GM19395 (cell line): ENCODE measurements around the gene TMEM86B.

Experiments
- ATAC-seq: cut with Tn5 transposase; IDR thresholded peaks from one replicate; pipeline ENCODE4 v1.9.1; 2021; ENCODE audit warnings: mild to moderate bottlenecking, moderate library complexity; ENCODE audit not compliant: unreplicated experiment

The TMEM86B gene

GRCh38 chr19:55228403-55229031 lies at the start of gene TMEM86B:
TSS of gene TMEM86B (minus strand) at chr19:55228763. CDS start at chr19:55228741, 22 bp downstream.
- no peak for ATAC-seq

GRCh38 chr19:55277494-55277893 lies 48.9 kb upstream of the TMEM86B start:
- ATAC-seq = no peak

- peak; percentile 3 for ATAC-seq
Observed at GRCh38 chr19:55276720-55277430, 48.3 kb upstream of the TMEM86B start.

GRCh38 chr19:55275851-55276719 lies 47.5 kb upstream of the TMEM86B start:
- peak; percentile 64 for ATAC-seq

GRCh38 chr19:55273978-55274707 lies 45.6 kb upstream of the TMEM86B start:
- no peak for ATAC-seq

- no peak for ATAC-seq
Observed at GRCh38 chr19:55272142-55272541, 43.6 kb upstream of the TMEM86B start.

DNA sequence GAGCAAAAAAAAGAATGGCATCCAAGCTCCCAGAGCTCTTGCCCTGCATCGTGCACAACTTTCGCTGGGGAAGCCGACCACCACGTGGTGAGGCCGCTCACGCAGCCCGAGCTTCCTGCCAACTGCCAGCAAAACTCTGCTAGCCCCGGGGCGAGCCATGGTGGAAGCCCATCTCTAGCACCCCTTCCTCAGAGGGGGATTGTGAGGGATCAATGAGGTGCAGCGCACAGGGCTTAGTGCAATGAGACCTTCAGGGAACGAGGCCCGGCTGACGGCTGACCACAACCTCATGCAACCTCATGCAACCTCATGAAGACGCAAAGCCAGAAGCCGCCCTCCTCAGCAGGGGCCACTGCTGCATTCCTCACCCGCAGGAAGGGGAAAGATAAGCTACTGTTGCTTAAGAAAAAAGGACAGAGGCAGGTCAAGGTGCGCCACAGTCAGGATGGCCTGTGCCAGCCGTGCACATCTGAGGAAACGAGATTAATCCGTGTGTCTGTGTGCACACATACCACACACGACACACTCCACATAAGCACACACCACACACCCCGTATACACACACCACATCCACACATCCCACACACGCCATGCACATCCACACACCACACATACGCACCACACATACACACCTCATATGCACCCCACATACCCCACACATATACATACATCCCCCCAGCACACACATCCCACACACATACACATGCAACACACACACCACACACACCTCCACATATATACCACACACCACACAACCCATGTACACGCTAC lies 41.8 kb upstream of the TMEM86B start:
- ATAC-seq = no peak

- ATAC-seq = no peak
Observed at GRCh38 chr19:55269299-55269698, 40.7 kb upstream of the TMEM86B start.

DNA sequence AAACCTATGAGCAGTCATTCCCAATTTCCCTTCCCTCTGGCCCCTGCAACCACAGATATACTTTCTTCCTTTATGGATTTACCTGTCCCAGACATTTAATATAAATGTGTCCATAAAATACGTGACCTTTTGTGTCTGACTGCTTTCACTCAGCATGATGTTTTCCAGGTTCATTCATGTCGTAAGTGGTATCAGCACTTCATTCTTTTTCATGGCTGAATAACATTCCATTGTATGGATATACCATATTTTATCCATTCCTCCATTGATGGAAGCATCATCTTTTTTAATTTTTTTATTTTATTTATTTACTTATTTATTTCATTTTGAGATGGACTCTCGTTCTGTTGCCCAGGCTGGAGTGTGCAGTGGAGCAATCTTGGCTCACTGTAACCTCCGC lies 38.3 kb upstream of the TMEM86B start:
- ATAC-seq = no peak

- ATAC-seq = no peak
Observed at GRCh38 chr19:55266404-55266803, 37.8 kb upstream of the TMEM86B start.

GRCh38 chr19:55265723-55266386 lies 37.3 kb upstream of the TMEM86B start:
- ATAC-seq = no peak

GRCh38 chr19:55265173-55265572 lies 36.6 kb upstream of the TMEM86B start:
- no peak for ATAC-seq

DNA sequence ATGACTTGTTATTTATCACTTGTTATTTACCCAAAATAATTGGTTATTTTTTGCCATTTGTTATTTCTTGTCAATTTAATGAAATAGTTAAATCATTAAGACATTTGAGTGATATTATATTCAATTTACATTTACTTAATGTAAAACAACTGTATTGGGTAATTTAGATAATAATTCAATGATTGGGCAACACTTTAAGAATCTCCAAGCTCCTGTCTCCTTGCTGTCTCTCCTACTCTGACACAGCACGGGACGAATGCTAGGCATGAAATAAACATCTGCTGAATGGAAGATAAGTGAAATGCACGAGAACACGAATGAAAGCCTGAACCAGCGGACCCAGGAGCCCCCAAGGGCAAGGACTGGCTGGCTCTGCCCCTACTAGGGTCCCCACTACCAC lies 36.0 kb upstream of the TMEM86B start:
- no peak for ATAC-seq

GRCh38 chr19:55262359-55262758 lies 33.8 kb upstream of the TMEM86B start:
- ATAC-seq = no peak

GRCh38 chr19:55261671-55262126 lies 33.1 kb upstream of the TMEM86B start:
- no peak for ATAC-seq

- no peak for ATAC-seq
Observed at GRCh38 chr19:55259540-55260210, 31.1 kb upstream of the TMEM86B start.

DNA sequence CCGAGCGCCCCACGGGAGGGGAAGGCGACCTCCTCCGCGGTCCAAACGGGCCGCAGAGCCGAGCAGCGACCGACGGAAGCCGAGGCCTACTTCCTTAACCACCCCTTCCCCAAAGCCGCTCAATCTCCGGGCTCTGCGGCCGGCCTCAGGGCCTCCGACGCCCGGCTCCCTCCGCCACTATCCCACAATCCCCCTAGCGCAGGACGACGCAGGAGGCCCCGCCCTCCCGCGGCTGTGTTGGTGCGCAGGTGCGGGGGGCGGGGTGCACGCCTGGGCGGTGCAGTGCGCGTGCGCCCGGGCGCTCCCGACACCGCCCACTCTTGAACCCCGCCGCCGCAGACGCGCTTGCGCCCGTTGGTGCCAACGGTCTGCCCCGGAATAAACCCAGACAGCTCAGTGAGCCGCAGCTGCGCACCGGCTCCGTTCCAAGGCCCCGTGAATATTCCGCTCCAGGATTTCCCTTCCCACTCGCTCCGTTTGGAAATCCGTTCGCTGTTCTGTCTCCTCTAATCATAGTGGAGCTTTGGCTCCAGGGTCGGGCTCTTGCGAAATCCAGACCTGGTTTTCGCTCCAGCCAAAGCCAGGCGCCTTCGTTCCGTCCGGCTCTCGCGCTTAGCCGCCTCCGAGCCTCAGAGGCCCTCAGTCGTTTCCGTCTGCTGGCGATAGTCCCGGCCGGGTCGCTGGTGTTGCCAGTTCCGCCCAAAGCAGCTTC lies 30.4 kb upstream of the TMEM86B start, which contains the start of gene PPP6R1:
Gene PPP6R1 (minus strand): TSS at position 190 of the 712 bp plus-strand sequence. CDS start 11,914 bp downstream, outside the sequence.
- peak; percentile 75 for ATAC-seq

GRCh38 chr19:55258476-55258827 lies 29.9 kb upstream of the TMEM86B start:
- ATAC-seq = peak; percentile 22
